HL-60 (cell line): Measurements from ENCODE around the gene GALNT4.

ENCODE experiments used
- CTCF ChIP-seq: IDR thresholded peaks from one replicate; pipeline ENCODE4 v1.5.1; 2011; ENCODE audit warnings: low read length, control low read depth, inconsistent platforms; ENCODE audit not compliant: insufficient read depth
- GABPA ChIP-seq: IDR thresholded peaks from 2 replicates; pipeline ENCODE4 v1.6.1; 2012; ENCODE audit warnings: low read depth
- POLR2AphosphoS5 ChIP-seq: IDR thresholded peaks from 2 replicates; pipeline ENCODE4 v1.6.1; 2012; ENCODE audit warnings: low read depth
- REST ChIP-seq: IDR thresholded peaks from 2 replicates; pipeline ENCODE4 v1.6.1; 2012; ENCODE audit warnings: low read depth; ENCODE audit not compliant: insufficient replicate concordance
- SPI1 ChIP-seq: IDR thresholded peaks from 2 replicates; pipeline ENCODE4 v1.6.1; 2012; ENCODE audit warnings: low read depth, mild to moderate bottlenecking, borderline replicate concordance

GRCh38 chr12:89492883-89493282 is 31.7 kb downstream of the GALNT4 start:
- no peak for TF ChIP-seq CTCF
- no peak for TF ChIP-seq POLR2AphosphoS5
- TF ChIP-seq GABPA: no peak
- TF ChIP-seq REST: no peak
- no peak for TF ChIP-seq SPI1
